Measurements from ENCODE around the gene DCUN1D2. TPM values are rescaled to one million over a fixed set of nuclear protein-coding genes. Genes with fewer than 3 reads are reported as not detected.

Gene DCUN1D2
- polyA plus RNA-seq, 1 experiment = 11.0 TPM

GRCh38 chr13:113468472-113469201, 21.9 kb downstream of the DCUN1D2 start:
- ChIA-PET CTCF (no interaction called here), POLR2A (no interaction called here)
- Histone ChIP-seq H3K9me3 (ENCODE audit: control insufficient read depth, insufficient read depth, low read length) (no peaks in the 10 kb centered on the region; the same call in 1 of the 2 replicates), H3K27ac (ENCODE audit: low read depth, low read length) (no peak overlapping the region), H3K27me3 (ENCODE audit: control insufficient read depth, insufficient read depth, low read length) (no peaks in the 10 kb centered on the region), H3K4me3 (ENCODE audit: low read depth, low read length) (no peak overlapping the region)
- TF ChIP-seq, protein P1, sequence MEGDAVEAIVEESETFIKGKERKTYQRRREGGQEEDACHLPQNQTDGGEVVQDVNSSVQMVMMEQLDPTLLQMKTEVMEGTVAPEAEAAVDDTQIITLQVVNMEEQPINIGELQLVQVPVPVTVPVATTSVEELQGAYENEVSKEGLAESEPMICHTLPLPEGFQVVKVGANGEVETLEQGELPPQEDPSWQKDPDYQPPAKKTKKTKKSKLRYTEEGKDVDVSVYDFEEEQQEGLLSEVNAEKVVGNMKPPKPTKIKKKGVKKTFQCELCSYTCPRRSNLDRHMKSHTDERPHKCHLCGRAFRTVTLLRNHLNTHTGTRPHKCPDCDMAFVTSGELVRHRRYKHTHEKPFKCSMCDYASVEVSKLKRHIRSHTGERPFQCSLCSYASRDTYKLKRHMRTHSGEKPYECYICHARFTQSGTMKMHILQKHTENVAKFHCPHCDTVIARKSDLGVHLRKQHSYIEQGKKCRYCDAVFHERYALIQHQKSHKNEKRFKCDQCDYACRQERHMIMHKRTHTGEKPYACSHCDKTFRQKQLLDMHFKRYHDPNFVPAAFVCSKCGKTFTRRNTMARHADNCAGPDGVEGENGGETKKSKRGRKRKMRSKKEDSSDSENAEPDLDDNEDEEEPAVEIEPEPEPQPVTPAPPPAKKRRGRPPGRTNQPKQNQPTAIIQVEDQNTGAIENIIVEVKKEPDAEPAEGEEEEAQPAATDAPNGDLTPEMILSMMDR (IDR thresholded peaks at IDR 0.05; ENCODE audit: low read depth, low read length) = no peak
- no peak for DNase-seq (ENCODE audit: low read depth, low spot score)

GRCh38 chr13:113468029-113468428, 22.5 kb downstream of the DCUN1D2 start:
- POLR2A ChIA-PET = no interaction called here
- no peaks in the 10 kb centered on the region for H3K27me3 ChIP-seq (ENCODE audit: control insufficient read depth, insufficient read depth, low read length)
- H3K9me3 ChIP-seq (ENCODE audit: control insufficient read depth, insufficient read depth, low read length) = no peaks in the 10 kb centered on the region; the same call in 1 of the 2 replicates
- no peak overlapping the region for H3K27ac ChIP-seq (ENCODE audit: low read depth, low read length)
- TF ChIP-seq, protein P1 (IDR thresholded peaks at IDR 0.05; ENCODE audit: low read depth, low read length) = no peak
- CTCF ChIA-PET = no interaction called here
- no peak for DNase-seq (ENCODE audit: low read depth, low spot score)
- no peak overlapping the region for H3K4me3 ChIP-seq (ENCODE audit: low read depth, low read length)

DNA sequence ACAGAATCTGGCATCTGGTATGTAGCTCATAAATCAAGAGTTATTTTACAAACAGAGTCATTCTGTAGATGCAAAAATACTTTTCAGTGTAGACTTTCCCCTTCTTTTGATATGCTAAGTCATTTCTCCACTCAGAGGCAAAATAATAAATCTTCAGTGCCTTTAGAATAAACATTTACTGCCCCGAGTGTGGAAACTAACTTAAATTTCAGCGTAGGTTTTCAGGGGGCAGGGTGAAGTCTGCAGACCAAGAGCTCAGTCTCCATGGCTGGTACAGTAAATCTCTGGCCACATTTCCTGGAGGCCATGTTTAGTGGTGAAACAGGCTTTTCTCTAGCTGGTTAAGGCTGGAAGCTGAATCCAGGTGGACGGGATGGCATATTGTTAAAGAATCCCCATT, 24.1 kb downstream of the DCUN1D2 start:
- POLR2A ChIA-PET = interaction anchor here (0.9 kb wide), 1 partner anchor 24 kb away, joined by 4 read pairs; a partner anchor contains a TSS
- CTCF ChIA-PET = interaction anchor here (0.7 to 1.5 kb wide), 5 partner anchors 8 to 440 kb away, joined by 3 to 4 read pairs (median 4); partner anchors contain the start of gene ADPRHL1

GRCh38 chr13:113465300-113465699, 25.2 kb downstream of the DCUN1D2 start:
- H3K27ac ChIP-seq (ENCODE audit: low read depth, low read length) = no peak overlapping the region
- ChIA-PET CTCF (interaction anchor here (1.5 kb wide), 2 partner anchors 13 to 97 kb away, joined by 4 read pairs; partner anchors contain the start of gene ADPRHL1), POLR2A (no interaction called here)
- no peak overlapping the region for H3K4me3 ChIP-seq (ENCODE audit: low read depth, low read length)
- TF ChIP-seq, protein P1 (IDR thresholded peaks at IDR 0.05; ENCODE audit: low read depth, low read length) = no peak
- no peaks in the 10 kb centered on the region; the same call in 1 of the 2 replicates for H3K9me3 ChIP-seq (ENCODE audit: control insufficient read depth, insufficient read depth, low read length)
- H3K27me3 ChIP-seq (ENCODE audit: control insufficient read depth, insufficient read depth, low read length) = no peaks in the 10 kb centered on the region
- DNase-seq (ENCODE audit: low read depth, low spot score) = no peak

More for the DNA sequence above, 24.1 kb downstream of the DCUN1D2 start:
- Histone ChIP-seq H3K4me3 (ENCODE audit: low read depth, low read length) (no peak overlapping the region), H3K27ac (ENCODE audit: low read depth, low read length) (no peak overlapping the region), H3K9me3 (ENCODE audit: control insufficient read depth, insufficient read depth, low read length) (no peaks in the 10 kb centered on the region; the same call in 1 of the 2 replicates), H3K27me3 (ENCODE audit: control insufficient read depth, insufficient read depth, low read length) (no peaks in the 10 kb centered on the region)
- no peak for DNase-seq (ENCODE audit: low read depth, low spot score)
- TF ChIP-seq, protein P1 (IDR thresholded peaks at IDR 0.05; ENCODE audit: low read depth, low read length) = no peak

DNA sequence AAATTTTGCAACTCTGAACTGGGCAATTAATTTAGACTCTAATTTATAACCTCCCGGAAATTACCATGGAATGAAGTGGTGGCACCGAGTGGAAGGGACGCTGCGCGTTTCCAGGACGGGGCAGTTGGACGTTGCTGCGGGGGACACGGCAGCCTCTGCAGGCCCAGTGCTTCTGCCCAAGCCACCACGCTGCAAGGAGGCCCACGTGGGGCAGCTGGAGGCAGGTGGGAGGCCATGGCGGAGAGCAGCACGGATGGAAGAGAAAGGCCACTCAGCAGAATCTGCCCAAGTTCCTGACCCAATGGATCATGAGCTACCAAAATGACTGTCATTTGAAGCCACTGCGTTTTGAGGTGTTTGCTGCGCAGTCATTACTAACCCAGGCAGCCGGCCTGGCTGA, 26.0 kb downstream of the DCUN1D2 start:
- TF ChIP-seq, protein P1 (IDR thresholded peaks at IDR 0.05; ENCODE audit: low read depth, low read length) = no peak
- Histone ChIP-seq H3K4me3 (ENCODE audit: low read depth, low read length) (no peak overlapping the region), H3K27me3 (ENCODE audit: control insufficient read depth, insufficient read depth, low read length) (no peaks in the 10 kb centered on the region), H3K9me3 (ENCODE audit: control insufficient read depth, insufficient read depth, low read length) (no peaks in the 10 kb centered on the region; the same call in 1 of the 2 replicates), H3K27ac (ENCODE audit: low read depth, low read length) (no peak overlapping the region)
- DNase-seq (ENCODE audit: low read depth, low spot score) = no peak
- ChIA-PET CTCF (no interaction called here), POLR2A (no interaction called here)
